ELR (cell line): ENCODE data around the gene HDGFL2.

Experiments
- DNase-seq: peaks from one replicate; pipeline ENCODE4 v3.0.0-alpha.2; 2015; ENCODE audit warnings: low read depth

HDGFL2 gene

GRCh38 chr19:4445963-4446703 lies 26.0 kb upstream of the HDGFL2 start:
- DNase-seq: no peak

- no peak for DNase-seq
These were observed 25.3 kb upstream of the HDGFL2 start for GRCh38 chr19:4446704-4447200.

DNA sequence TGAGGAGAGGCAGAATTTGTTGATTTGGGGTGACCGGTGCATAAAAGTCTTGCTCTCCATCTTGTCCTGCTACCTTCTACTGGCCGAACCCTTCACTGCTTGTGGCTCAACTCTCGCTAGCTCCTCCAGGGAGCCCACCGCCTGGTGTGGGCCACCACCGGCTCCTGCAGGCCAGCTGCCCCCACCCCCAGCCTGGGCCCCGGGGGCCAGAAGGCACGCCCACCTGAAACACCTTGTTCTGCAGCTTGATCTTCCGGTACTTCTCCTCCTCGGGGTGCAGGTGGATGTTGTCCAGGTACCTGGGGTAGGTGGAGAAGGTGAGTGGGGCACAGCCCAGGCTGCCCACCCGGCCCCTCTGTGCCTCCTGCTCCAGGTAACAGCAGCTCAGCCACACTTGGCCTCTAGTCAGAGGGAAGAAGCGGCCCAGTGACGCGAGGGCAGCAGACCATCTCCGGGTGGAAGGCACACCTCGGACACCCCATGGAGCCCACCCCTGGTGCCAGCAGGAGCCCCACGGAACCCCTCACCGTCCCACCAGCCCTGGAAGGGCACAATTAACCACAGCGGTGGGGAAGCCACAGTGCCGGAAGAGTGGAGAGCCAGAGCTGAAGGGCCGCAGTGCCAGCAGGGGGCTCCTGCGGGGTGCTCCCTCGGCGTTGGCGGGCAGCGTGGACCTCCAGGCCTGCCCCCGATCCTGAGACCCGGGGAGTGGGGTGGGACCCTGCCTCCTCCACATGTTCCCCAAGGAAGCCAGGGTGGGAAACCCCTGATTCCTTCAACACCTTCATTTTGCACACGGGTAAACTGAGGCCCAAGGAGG lies 24.6 kb upstream of the HDGFL2 start:
- no peak for DNase-seq

GRCh38 chr19:4448147-4448985 lies 23.7 kb upstream of the HDGFL2 start:
- DNase-seq: no peak

DNA sequence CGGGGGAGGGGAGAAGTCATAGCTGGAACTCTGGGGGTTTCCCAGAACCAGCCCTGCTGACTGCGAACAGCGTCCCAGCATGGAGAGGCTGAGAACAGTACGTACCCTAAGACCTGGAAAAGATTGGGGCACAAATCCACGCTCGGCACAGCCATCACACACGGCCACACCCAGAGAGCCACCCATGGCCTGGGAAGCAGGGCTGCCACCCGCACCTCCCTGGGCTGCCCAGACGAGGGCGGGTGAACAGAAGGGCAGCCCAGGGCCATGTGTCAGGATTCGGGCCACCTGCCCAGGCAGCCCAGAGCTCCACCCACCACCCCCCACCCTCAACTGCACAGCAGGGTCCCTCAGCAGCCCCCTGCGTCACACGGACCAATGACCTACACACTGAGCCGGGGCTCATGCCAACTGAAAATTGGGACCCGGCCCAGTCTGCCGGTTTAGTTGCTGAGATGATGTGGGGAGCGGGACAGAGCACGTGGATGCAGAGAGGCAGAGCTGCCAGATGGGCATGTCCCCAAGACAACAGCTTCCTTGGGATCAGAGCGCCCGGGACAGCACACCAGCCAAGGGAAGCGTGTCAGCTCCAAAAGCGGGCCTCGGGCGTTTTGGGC lies 23.0 kb upstream of the HDGFL2 start:
- no peak for DNase-seq

- DNase-seq: no peak
These were observed 22.5 kb upstream of the HDGFL2 start for GRCh38 chr19:4449639-4450028.

DNA sequence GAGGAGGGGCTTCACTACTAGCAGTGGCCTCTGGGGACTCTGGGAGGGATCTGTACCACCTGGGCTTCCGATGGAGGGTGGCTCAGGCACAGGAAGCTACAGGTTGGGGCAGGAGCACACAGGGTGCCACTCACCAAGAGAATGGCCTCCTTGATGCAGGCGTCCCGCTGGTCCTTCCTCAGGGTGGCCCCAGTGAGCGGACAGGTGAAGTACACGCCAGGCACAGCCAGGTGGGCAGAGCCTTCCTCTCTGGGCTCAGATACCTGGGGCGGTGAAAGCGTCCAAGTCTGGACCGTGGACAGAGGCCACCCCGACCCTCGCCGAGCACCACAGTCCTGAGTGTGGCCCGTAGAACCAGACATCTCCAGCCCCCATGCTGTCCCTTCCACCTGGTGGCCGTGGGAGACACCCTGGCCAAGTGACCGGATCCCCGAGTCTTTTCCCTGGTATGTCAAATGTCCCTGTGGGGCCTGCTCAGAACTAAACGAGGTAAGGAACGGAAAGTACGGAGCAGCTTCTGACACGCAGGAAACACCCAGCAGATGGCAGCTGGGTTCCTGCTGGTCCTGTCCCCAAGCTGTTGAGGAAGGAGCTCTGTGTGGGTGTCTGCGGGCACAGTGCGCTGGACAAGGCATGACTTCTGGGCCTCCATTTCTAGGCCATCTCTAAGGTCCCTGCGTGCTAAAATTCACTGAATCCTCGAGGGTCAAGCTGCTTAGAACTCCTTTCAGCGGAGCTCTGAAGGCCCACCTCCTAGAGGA lies 19.7 kb upstream of the HDGFL2 start:
- no peak for DNase-seq

DNA sequence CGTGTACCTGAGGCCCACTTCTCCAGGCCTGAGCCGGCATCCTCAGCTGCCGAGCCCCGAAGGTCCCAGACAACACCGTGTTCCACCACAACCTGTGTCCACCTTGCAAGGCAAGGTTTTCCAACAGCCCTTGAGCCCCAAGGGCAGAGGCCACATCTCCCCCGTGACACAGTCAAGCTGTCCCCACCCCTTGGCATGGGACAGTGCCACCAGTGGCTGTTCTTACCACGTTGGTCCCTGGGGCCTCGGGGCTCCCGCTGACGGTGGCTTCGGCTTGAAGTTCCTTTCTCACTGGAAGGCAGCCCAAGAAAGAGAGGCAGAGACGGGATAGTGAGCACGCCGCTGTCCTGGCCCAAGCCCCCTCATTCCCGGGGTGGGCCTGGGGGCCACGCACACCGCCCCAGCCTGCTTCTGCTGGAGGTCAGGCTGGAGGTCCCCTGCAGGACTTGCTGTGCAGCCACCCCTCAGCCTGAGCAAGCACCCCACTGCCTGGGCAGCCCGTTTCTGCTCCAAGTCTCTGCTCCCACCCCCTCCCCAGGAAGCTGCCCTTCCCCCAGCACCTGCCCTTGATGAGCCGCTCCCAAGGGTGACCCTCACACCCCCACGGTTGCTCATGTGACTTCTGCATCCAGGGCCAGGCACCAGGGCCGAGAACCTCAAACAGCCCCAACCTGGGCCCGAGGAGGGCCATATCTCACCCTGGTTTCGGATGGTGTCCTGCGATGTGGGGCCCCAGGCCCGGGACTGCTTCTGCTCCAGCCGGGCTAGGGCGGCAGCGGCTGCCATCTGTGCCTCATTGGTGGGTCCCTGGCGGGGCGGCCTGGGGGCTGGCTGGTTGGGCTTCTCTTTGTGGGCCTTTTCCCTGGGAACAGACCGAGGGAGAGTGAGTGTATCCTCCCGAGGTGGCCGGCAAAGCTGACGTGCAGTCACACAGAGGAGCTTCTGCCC lies 18.6 kb upstream of the HDGFL2 start:
- no peak for DNase-seq

DNA sequence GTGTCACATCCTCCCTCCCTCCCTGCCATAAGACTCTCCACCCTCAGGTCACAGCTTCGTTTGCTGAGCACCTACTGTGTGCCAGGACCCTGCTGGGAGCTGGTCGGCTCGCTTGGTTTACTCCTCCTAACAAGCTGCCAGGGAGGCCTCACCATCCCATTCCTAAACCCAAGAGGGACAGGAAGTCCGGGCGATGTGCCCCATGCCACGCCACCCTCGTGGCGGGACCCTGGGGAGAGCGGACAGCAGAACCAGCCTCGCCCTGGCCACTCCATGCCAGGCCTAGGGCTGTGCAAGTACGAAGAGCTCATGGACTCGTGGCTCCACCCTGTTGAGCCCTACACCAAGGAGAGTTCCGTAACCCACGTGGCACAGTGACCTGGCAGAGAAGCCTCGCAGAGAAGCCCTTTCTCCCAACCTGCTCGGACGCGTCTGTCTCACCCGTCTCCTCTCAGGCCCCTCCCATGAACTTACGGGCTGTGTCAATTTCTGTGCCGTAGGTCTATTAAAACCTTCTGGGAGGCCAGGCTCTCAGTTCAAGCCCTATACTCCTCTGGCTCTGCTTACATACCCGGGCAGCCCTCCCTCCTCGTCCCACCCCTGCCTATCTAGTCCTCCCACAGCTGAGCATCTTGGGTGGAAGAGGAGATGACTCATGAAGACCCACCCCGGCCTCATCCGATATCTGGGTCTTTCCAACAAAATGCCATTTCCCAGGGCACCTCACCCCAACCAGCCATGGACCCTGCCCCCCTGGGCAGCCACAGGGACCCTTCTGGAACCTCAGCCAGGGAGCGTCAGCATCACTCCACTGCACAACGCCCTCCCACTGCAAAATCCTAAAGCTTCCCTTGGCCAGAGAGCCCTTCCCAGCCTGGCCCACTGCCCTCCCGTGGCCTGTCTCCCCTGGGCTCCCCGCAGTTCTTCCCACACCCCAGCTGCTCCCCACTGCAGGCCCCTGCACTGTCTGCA lies 17.1 kb upstream of the HDGFL2 start:
- DNase-seq: peak; percentile 39

GRCh38 chr19:4455719-4456475 lies 16.2 kb upstream of the HDGFL2 start:
- DNase-seq: peak; percentile 65

GRCh38 chr19:4456476-4456842 lies 15.6 kb upstream of the HDGFL2 start:
- peak; percentile 84 for DNase-seq

- peak; percentile 68 for DNase-seq
These were observed 15.0 kb upstream of the HDGFL2 start for GRCh38 chr19:4456843-4457653.

DNA sequence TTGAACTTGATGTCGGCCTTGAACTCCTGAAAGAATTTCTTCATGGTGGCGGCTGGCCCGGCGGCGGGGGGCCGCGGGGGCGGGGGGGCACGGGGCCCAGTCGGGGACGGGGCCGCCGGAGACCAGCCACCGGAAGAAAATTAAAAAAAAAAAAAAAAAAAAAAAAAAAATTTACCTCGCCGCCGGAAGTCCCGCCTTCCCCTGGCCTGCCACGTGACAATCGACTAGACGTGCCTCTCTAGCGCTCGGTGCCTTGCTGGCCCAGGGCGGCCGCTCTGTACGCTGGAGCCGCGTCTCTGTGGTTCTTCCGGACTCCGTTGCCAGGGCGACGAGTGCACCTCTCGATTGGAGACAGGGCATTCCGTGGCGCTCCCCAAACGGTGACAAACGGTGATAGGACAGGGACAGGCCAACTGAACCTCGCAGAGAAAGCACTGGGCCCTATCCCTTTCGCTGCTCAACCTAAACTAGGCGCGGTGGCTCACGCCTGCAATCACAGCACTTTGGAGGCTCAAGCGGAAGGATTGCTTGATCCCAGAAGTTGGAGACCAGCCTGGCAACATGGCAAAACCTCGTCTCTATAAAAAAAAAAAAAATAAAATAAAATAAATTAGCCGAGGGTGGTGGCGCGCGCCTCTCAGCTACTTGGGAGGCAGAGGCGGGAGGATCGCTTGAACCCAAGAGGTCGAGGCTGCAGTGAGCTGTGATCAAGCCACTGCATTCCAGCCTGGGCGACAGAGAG lies 14.3 kb upstream of the HDGFL2 start, which contains the start of gene UBXN6:
Gene UBXN6, minus strand, starts transcription at position 141 of the 742 bp plus-strand sequence. Its CDS starts 97 bp downstream, at position 44.
- peak; percentile 99 for DNase-seq

- no peak for DNase-seq
These were observed 7.1 kb upstream of the HDGFL2 start for GRCh38 chr19:4464815-4465581.

GRCh38 chr19:4467835-4468234 lies 4.3 kb upstream of the HDGFL2 start:
- no peak for DNase-seq
